ENCODE results near the gene DCTPP1.
A peak's percentile ranks its signal among the peaks of the same experiment; 100 is the strongest.

Gene DCTPP1

DNA sequence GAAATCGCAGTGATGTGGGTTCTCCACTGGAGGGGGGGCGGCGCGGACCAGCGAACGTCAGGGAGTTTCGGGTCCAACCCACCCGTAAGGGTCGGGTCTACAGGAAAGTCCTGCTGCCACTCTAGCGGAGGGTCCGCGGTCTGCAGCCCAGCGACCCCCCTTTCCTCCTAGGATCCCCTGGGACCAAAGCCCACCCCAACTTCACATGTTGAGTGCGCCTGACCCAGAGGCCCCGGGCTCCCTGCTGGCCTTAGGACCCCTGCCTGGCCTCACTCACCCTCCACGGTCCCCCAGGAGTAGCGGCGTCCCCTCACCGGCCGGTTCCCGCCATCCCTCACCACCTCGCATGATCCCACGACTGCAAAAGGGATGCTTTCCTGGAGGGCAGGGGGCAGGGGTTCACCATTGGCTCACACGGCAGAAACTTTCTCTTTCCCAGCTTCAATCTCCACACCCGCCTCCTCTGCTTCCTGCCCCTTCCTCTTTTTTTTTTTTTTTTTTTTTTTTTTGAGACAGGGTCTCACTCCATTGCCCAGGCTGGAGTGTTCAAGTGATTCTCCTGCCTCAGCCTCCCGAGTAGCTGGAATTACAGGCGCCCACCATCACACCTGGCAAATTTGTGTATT is 50.6 kb downstream of the DCTPP1 start:
- no peak for TF ChIP-seq CTCF (conservative IDR thresholded peaks at IDR 0.05; ENCODE audit: low read depth, low read length)
- H3K4me3 ChIP-seq (ENCODE audit: low read depth, low read length) = peak overlapping the region; percentile 76
- DNase-seq (ENCODE audit: low read depth) = no peak

DNA sequence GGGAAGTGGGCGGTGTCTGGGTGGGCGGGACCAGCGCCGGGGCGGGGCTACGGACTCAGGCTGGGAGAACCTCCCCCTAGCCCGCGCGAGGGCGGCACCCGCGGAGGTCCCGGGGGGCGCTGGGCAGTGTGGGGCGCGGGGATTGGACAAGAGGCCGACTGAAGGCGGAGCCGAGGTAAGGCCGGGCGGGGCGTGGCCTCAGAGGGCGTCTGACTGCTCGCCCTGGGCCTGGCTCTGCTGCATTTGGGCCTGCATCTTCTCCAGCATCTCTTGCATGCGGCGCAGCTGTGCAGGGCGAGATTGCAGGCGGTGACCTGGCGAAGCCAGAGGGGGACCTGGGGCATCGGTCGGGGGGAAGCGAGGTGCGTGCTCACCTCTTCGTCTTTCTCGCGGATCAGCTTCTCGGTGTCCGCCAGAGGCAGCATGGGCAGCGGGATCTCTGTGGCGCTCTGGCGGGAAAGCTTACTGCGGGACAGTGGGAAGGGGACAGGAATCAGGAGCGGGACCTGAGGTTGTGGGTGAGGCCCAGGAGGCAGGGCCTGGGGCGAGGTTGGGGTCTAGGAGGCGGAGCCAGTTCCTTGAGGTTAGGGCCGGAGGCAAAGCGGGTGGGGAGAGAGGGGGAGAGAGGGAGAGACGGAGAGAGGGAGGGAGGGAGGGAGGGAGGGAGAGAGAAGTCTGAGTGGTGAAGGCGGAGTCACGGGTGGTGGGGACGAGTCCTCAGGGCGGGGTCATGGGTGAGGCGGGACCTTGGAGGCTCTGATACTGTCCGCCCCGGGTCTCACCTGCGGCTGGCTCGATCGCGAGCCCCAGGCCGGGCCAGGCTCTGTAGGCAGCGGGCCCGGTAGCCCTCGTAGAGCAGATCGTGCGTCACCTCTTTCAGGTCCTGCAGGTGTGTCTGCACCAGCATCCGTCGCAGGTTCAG is 51.3 kb downstream of the DCTPP1 start:
- TF ChIP-seq CTCF (conservative IDR thresholded peaks at IDR 0.05; ENCODE audit: low read depth, low read length) = peak; percentile 47
- DNase-seq (ENCODE audit: low read depth) = peak; percentile 99

GRCh38 chr16:30377812-30378235 is 52.0 kb downstream of the DCTPP1 start:
- no peak for TF ChIP-seq CTCF (conservative IDR thresholded peaks at IDR 0.05; ENCODE audit: low read depth, low read length)
- DNase-seq (ENCODE audit: low read depth) = peak; percentile 92
- peak overlapping the region; percentile 76 for H3K4me3 ChIP-seq (ENCODE audit: low read depth, low read length)

More for the DNA sequence above, 51.3 kb downstream of the DCTPP1 start:
- H3K4me3 ChIP-seq (ENCODE audit: low read depth, low read length) = peak overlapping the region; percentile 76

DNA sequence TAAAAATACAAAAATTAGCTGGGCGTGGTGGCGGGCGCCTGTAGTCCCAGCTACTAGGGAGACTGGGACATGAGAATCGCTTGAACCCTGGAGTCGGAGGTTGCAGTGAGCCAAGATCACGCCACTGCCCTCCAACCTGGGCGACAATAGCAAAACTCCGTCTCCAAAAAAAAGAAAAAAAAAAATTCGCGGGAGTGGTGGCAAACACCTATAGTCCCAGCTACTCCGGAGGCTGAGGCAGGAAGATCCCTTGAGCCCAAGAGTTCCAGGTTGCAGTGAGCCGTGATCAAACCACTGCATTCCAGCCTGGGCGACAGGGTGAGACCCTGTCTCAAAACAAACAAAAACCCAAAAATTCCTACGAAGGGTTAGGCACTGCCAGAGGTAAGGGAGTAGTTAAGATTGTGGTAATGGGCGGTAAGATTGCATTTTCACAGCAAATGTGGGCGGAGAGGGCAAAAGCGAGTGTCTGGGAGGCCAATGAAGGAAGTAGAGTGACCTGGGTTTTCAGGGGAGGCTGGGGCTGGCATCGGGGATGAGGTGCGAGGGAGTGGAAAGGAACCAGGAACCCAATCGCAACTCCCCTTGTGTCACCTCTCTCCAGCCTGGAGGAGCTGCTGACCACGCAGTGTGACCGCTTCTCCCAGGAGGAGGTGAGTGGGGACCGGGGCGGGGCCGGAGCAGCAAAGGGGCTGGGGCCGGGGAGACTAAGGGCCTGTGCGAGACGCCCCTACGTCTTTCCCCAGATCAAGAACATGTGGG is 52.6 kb downstream of the DCTPP1 start:
- no peak for DNase-seq (ENCODE audit: low read depth)
- TF ChIP-seq CTCF (conservative IDR thresholded peaks at IDR 0.05; ENCODE audit: low read depth, low read length) = no peak
- H3K4me3 ChIP-seq (ENCODE audit: low read depth, low read length) = peak overlapping the region; percentile 76

DNA sequence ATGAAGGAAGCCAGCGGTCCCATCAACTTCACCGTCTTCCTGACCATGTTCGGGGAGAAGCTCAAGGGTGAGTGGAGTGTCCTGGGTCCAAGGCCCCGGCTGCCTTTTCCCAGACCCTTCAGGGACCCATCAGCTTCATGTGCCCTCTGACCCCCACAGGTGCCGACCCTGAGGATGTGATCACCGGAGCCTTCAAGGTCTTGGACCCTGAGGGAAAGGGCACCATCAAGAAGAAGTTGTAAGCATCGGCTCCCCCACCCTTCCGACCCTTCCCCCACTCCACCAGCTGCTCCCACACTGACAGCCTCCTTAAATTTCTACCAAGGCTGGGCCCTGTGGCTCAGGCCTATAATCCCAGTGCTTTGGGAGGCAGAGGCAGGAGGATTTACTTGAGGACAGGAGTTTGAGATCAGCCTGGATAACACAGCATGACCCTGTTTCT is 53.3 kb downstream of the DCTPP1 start:
- TF ChIP-seq CTCF (conservative IDR thresholded peaks at IDR 0.05; ENCODE audit: low read depth, low read length) = no peak
- no peak for DNase-seq (ENCODE audit: low read depth)
- no peak overlapping the region for H3K4me3 ChIP-seq (ENCODE audit: low read depth, low read length)

DNA sequence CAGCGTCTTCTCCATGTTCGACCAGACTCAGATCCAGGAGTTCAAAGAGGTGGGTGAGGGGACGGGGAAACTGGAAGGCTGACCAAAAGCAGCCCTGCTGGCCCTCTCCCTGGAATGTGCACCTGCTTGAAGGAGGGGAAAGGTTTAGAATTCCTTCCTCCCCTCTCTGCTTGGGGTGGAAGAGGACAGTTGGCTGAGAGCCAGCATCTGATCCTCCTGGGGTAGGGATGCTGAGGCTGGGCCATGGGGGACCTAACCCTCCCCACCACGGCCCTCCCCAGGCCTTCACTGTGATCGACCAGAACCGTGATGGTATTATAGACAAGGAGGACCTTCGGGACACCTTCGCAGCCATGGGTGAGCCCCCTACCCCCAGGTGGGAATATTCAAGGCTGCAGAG is 54.0 kb downstream of the DCTPP1 start:
- TF ChIP-seq CTCF (conservative IDR thresholded peaks at IDR 0.05; ENCODE audit: low read depth, low read length) = no peak
- H3K4me3 ChIP-seq (ENCODE audit: low read depth, low read length) = no peak overlapping the region
- DNase-seq (ENCODE audit: low read depth) = no peak
